ENCODE measurements around the gene PRPSAP2. TPM values are rescaled to one million over a fixed set of nuclear protein-coding genes. Genes with fewer than 3 reads are reported as not detected.
"Not testable (repeated sequence)": the region's sequence is repeated elsewhere in the genome, so short reads cannot be mapped to it uniquely, and the experiment has no call there.

Gene PRPSAP2
- total and polyA plus RNA-seq, 2 of the 8 experiments (the other 6 are each of a cell fraction or from before 2014, with no cell fraction given), result 28.7 to 50.5 TPM

GRCh38 chr17:18864996-18865395, 7.1 kb downstream of the PRPSAP2 start:
- H2BK12ac ChIP-seq (ENCODE audit: low read depth, low read length); H4K20me1 ChIP-seq (replicated peaks in 1 of 2; ENCODE audit: control insufficient read depth in 1 of 2, insufficient read depth in 2 of 2, low read length in 2 of 2); H3K9me3 ChIP-seq (ENCODE audit: insufficient read depth in 2 of 2, low read depth in 1 of 2, low read length in 1 of 2); H3K79me1 ChIP-seq (ENCODE audit: low read depth, low read length); H2AK5ac ChIP-seq (ENCODE audit: low read depth, low read length); POLR2A ChIA-PET (ENCODE audit: partially characterized antibody); FAIRE-seq; H2BK5ac ChIP-seq (ENCODE audit: low read depth, low read length); H2BK15ac ChIP-seq (ENCODE audit: low read length); H3K18ac ChIP-seq (ENCODE audit: extremely low read depth, low read length); H3K4me2 ChIP-seq (ENCODE audit: insufficient read depth in 1 of 2, low read depth in 2 of 2, low read length in 2 of 2); H3K27me3 ChIP-seq (replicated peaks in 1 of 4; ENCODE audit: control insufficient read depth in 3 of 4, extremely low read depth in 1 of 4, insufficient read depth in 3 of 4, low read length in 3 of 4); H3K4me1 ChIP-seq (replicated peaks in 1 of 4; ENCODE audit: control insufficient read depth in 3 of 4, insufficient read depth in 4 of 4, low read length in 3 of 4); H4K5ac ChIP-seq (ENCODE audit: insufficient read length, low read depth, low read length); H3K14ac ChIP-seq (ENCODE audit: insufficient read length); H3K23ac ChIP-seq (ENCODE audit: insufficient read length); H3K9ac ChIP-seq (replicated peaks in 1 of 4; ENCODE audit: extremely low read depth in 1 of 4, low read depth in 3 of 4, low read length in 3 of 4); H3K27ac ChIP-seq (ENCODE audit: low read depth, low read length); H3K4me3 ChIP-seq (ENCODE audit: extremely low read depth in 1 of 4, insufficient read depth in 2 of 4, low read depth in 3 of 4, low read length in 4 of 4); H2BK20ac ChIP-seq (ENCODE audit: low read length); H2BK120ac ChIP-seq (replicated peaks; ENCODE audit: low read depth, low read length); H4K91ac ChIP-seq (replicated peaks; ENCODE audit: insufficient read length, low read length); H3K4ac ChIP-seq (replicated peaks; ENCODE audit: insufficient read length, low read depth, low read length); H4K8ac ChIP-seq (ENCODE audit: extremely low read depth, insufficient read depth, low read length); H2AFZ ChIP-seq (ENCODE audit: low read length); H3K56ac ChIP-seq (replicated peaks; ENCODE audit: insufficient read length, low read depth, low read length); H3K23me2 ChIP-seq (ENCODE audit: low read depth, low read length): not testable (repeated sequence)
- Histone ChIP-seq H3K36me3 (ENCODE audit: control insufficient read depth in 2 of 4, insufficient read depth in 4 of 4, low read length in 3 of 4) (peaks cover 4 to 37% (median 20%) of the 10 kb centered on the region in 4 experiments; a peak in 7 of 8 replicates), H3K79me2 (ENCODE audit: control insufficient read depth in 1 of 2, insufficient read depth in 2 of 2, low read length in 2 of 2) (peaks cover 3 to 39% of the 10 kb centered on the region in 2 experiments; a peak in 3 of 4 replicates)
- peak in 1 of 2 experiments; percentile 11 for DNase-seq (ENCODE audit: low read depth in 1 of 2, low spot score in 2 of 2)
- WGBS, 2 experiments (ENCODE audit: extremely low coverage in 1 of 2, insufficient coverage in 1 of 2, insufficient read length in 1 of 2, insufficient replicate concordance in 2 of 2, low coverage in 1 of 2, low lambda C conversion rate in 2 of 2, missing lambda C conversion rate in 1 of 2), result 54% methylated on average over 5 of the region's 5 CpGs; no CpG with 5 or more reads in 1 of the 2 experiments
- CTCF ChIA-PET (ENCODE audit: partially characterized antibody), result interaction anchor here (0.7 kb wide), 1 partner anchor 44 kb away, joined by 5 read pairs; no protein-coding TSS in a partner anchor

Measured in H1 (cell line).